ENCODE measurements around the gene PRKCQ.

- no peak for TF ChIP-seq CTCF (IDR thresholded peaks at IDR 0.05)
- no peak for TF ChIP-seq POLR2A (IDR thresholded peaks at IDR 0.05)
Measured at GRCh38 chr10:6458814-6459213, 121.3 kb downstream of the PRKCQ start.

Data from body of pancreas (tissue), 4 donors.